B cell (primary cell): Measurements from ENCODE around the gene DPEP2NB. TPM values are rescaled to one million over a fixed set of nuclear protein-coding genes. Genes with fewer than 3 reads are reported as not detected.

Experiments
- ATAC-seq: fragments of 200-7000 bp; cut with Tn5 transposase; one replicate; pipeline ENCODE4 v1.10.0; 2021; ENCODE audit warnings: low read depth, mild to moderate bottlenecking, moderate number of reproducible peaks, moderate library complexity
- CTCF ChIA-PET: fragments of 350-600 bp; sonication (Branson Sonifier 250); formaldehyde crosslinking; loops from one replicate; lab custom pipeline; 2021; ENCODE audit warnings: antibody characterized with exemption, inconsistent platforms; lab: Charles Lee
- POLR2A ChIA-PET: fragments of 350-600 bp; sonication (Branson Sonifier 250); formaldehyde crosslinking; loops from one replicate; lab custom pipeline; 2021; ENCODE audit warnings: antibody characterized with exemption; lab: Charles Lee
- DNase-seq: peaks from one replicate; pipeline ENCODE4 v3.0.0; 2013
- H2AFZ ChIP-seq: 2 replicates; pipeline ENCODE4 v1.6.1; 2012; ENCODE audit warnings: mild to moderate bottlenecking, low read depth, low read length; ENCODE audit not compliant: insufficient read depth, poor library complexity, severe bottlenecking
- H3K27ac ChIP-seq, 2 donors: 1 replicate in 1 of 2; 2 replicates in 1 of 2; pipeline ENCODE4 v1.5.1; 2012 to 2013; ENCODE audit warnings: low read length in 2 of 2, mild to moderate bottlenecking in 2 of 2, moderate library complexity in 1 of 2
- H3K27me3 ChIP-seq, 4 experiments: fragments of 200-600 bp in 1 of 4; sonication (generic) in 1 of 4; replicated peaks in 1 of 4; 1 replicate in 2 of 4; 2 replicates in 2 of 4; pipeline versions ENCODE4 v1.6.1 to v1.7.0; 2013 to 2016; ENCODE audit warnings: low read length in 3 of 4, mild to moderate bottlenecking in 2 of 4, mixed read lengths in 1 of 4, moderate library complexity in 1 of 4; ENCODE audit not compliant: insufficient read depth in 4 of 4, control insufficient read depth in 3 of 4; ENCODE audit errors: control extremely low read depth in 1 of 4
- H3K36me3 ChIP-seq, 2 experiments: replicated peaks in 1 of 2; 1 replicate in 1 of 2; 2 replicates in 1 of 2; pipeline versions ENCODE4 v1.6.1 to v1.7.1; 2013; ENCODE audit warnings: low read length in 1 of 2; ENCODE audit not compliant: insufficient read depth in 2 of 2, control insufficient read depth in 1 of 2; ENCODE audit errors: control extremely low read depth in 1 of 2, extremely low read depth in 1 of 2
- H3K4me1 ChIP-seq, 2 donors: fragments of 200-600 bp in 1 of 2; sonication (generic) in 1 of 2; 1 replicate in 1 of 2; 2 replicates in 1 of 2; pipeline versions ENCODE4 v1.5.1 to v1.6.1; 2013 to 2017; ENCODE audit warnings: low read length in 2 of 2; ENCODE audit not compliant: control insufficient read depth in 2 of 2, insufficient read depth in 2 of 2
- H3K4me2 ChIP-seq: replicated peaks from 2 replicates; pipeline ENCODE3; 2012; ENCODE audit warnings: mild to moderate bottlenecking, low read depth, low read length; ENCODE audit not compliant: poor library complexity, severe bottlenecking
- H3K4me3 ChIP-seq, 5 experiments: fragments of 200-600 bp in 1 of 5; sonication (generic) in 1 of 5; 1 replicate in 3 of 5; 2 replicates in 2 of 5; pipeline versions ENCODE4 v1.5.1 to v1.7.0; 2011 to 2016; ENCODE audit warnings: low read length in 4 of 5, mild to moderate bottlenecking in 4 of 5, low read depth in 2 of 5, control low read depth in 1 of 5, moderate library complexity in 1 of 5; ENCODE audit not compliant: insufficient read depth in 1 of 5; ENCODE audit errors: control extremely low read depth in 1 of 5, extremely low read depth in 1 of 5
- H3K79me2 ChIP-seq: fragments of 200-600 bp; sonication (generic); one replicate; pipeline ENCODE4 v1.6.0; 2016; ENCODE audit warnings: low read length; ENCODE audit not compliant: control insufficient read depth, insufficient read depth
- H3K9ac ChIP-seq: fragments of 200-600 bp; sonication (generic); 2 replicates; pipeline ENCODE4 v1.6.1; 2017; ENCODE audit warnings: mild to moderate bottlenecking, low read length, moderate library complexity
- H3K9me3 ChIP-seq, 3 donors: one replicate each; pipeline versions ENCODE4 v1.6.1 to v1.7.1; 2013; ENCODE audit warnings: low read length in 2 of 3; ENCODE audit not compliant: control insufficient read depth in 2 of 3, insufficient read depth in 1 of 3; ENCODE audit errors: control extremely low read depth in 1 of 3
- H4K20me1 ChIP-seq: 2 replicates; pipeline ENCODE4 v1.6.0; 2012; ENCODE audit warnings: mild to moderate bottlenecking, low read length; ENCODE audit not compliant: insufficient read depth, control insufficient read depth, poor library complexity, severe bottlenecking
- H3K27ac Mint-ChIP-seq: one replicate; pipeline ENCODE4 v1.8.0; 2021; ENCODE audit warnings: mixed read lengths
- H3K27me3 Mint-ChIP-seq: one replicate; pipeline ENCODE4 v1.8.0; 2021; ENCODE audit warnings: mixed read lengths
- H3K4me1 Mint-ChIP-seq: one replicate; pipeline ENCODE4 v1.8.0; 2021; ENCODE audit warnings: mixed read lengths
- H3K4me3 Mint-ChIP-seq: one replicate; pipeline ENCODE4 v1.8.0; 2021; ENCODE audit warnings: mixed read lengths
- H3K9me3 Mint-ChIP-seq: one replicate; pipeline ENCODE4 v1.8.0; 2022; ENCODE audit warnings: mixed read lengths; ENCODE audit not compliant: insufficient read depth
- EZH2 ChIP-seq: IDR thresholded peaks from 2 replicates; pipeline ENCODE4 v1.6.1; 2012; ENCODE audit warnings: borderline replicate concordance, low read depth, mild to moderate bottlenecking, moderate library complexity, low read length; ENCODE audit not compliant: insufficient read depth, poor library complexity, severe bottlenecking
- WGBS: methylation state at CpG from one replicate; pipeline ENCODE4 v1.1.5; 2013; ENCODE audit warnings: missing lambda C conversion rate; ENCODE audit not compliant: insufficient coverage; 5-methylcytosine and 5-hydroxymethylcytosine counted together
- intact Hi-C: fragments of 100-400 bp; cut with micrococcal nuclease; formaldehyde crosslinking; loops from one replicate; pipeline ENCODE4 v1.10.0; 2022
- polyA plus RNA-seq: library from polyadenylated mRNA; depleted of rRNA; stranded (reverse); fragments of >200 nt; gene quantifications from 2 replicates; pipeline ENCODE4 v1.2.3, GENCODE V29; 2012
- total RNA-seq, 2 donors: library from RNA; stranded (reverse); fragments of 120-200 nt in 1 of 2; gene quantifications; 1 replicate in 1 of 2; 2 replicates in 1 of 2; pipeline versions ENCODE4 v1.2.3 to v1.2.4, GENCODE V29; 2013 to 2022
- TF ChIP-seq, protein P1 (sequence below): fragments of 200-600 bp; IDR thresholded peaks from one replicate; pipeline ENCODE4 v1.8.0; 2022; ENCODE audit warnings: antibody characterized with exemption, mild to moderate bottlenecking

DPEP2NB gene
- total and polyA plus RNA-seq, 2 donors (not counting 1 experiment from before 2014, with no cell fraction given), result not detected

DNA sequence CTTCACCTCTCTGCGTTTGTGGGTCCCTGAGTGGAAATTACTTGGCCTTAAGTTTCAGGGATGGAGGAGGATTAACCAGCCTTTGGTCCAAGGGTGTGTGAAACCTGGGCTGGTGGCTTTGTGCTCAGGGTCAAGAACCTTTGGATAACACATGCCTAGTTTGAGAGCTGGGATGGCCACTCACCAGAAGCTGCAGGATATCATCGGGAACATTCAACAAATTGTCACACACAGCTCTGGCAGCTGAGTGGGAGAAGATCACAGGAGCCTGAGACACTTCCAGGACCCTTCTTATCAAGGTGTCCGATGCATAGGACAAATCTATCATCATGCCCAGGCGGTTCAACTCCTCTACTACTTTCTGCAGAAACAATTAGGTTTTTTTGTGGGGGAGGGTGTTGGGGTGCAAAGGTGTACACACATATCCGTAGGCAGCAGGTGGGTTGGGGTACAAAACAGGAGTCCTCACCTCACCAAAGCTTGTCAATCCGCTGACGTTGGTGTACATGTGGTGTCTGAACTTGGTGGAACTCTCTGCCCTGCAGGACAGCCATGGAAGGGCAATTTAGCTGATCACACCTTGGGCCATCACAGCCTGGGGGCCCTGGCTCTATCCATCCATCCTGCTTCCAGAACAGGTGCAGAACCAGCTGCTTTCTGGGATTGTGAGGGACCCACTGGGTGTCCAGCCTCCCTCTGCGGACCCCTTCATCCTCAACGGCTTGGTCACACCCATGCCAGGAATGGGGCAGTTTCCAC, 38.1 kb downstream of the DPEP2NB start:
- H3K27me3 Mint-ChIP-seq, result no peaks in the 10 kb centered on the region
- Histone ChIP-seq H3K27me3 (peaks cover 0 to 3% (median 0%) of the 10 kb centered on the region in 4 experiments), H3K9ac (no peak overlapping the region), H3K79me2 (no peaks in the 10 kb centered on the region), H4K20me1 (no peaks in the 10 kb centered on the region), H3K36me3 (no peaks in the 10 kb centered on the region), H3K4me2 (no peak overlapping the region), H3K9me3 (no peaks in the 10 kb centered on the region), H3K4me3 (no peak overlapping the region), H3K27ac (no peak overlapping the region), H2AFZ (no peak overlapping the region), H3K4me1 (peaks cover 0 to 6% of the 10 kb centered on the region in 2 donors)
- WGBS, result 94% methylated on average over 7 of the region's 9 CpGs
- no peak for ATAC-seq
- TF ChIP-seq, protein P1, sequence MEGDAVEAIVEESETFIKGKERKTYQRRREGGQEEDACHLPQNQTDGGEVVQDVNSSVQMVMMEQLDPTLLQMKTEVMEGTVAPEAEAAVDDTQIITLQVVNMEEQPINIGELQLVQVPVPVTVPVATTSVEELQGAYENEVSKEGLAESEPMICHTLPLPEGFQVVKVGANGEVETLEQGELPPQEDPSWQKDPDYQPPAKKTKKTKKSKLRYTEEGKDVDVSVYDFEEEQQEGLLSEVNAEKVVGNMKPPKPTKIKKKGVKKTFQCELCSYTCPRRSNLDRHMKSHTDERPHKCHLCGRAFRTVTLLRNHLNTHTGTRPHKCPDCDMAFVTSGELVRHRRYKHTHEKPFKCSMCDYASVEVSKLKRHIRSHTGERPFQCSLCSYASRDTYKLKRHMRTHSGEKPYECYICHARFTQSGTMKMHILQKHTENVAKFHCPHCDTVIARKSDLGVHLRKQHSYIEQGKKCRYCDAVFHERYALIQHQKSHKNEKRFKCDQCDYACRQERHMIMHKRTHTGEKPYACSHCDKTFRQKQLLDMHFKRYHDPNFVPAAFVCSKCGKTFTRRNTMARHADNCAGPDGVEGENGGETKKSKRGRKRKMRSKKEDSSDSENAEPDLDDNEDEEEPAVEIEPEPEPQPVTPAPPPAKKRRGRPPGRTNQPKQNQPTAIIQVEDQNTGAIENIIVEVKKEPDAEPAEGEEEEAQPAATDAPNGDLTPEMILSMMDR, result no peak
- no peak for TF ChIP-seq EZH2
- no peak overlapping the region for H3K4me3 Mint-ChIP-seq
- no peak overlapping the region for H3K27ac Mint-ChIP-seq
- H3K4me1 Mint-ChIP-seq, result peaks cover 3% of the 10 kb centered on the region
- no peaks in the 10 kb centered on the region for H3K9me3 Mint-ChIP-seq
- DNase-seq, result no peak
- POLR2A ChIA-PET, result no interaction called here
- CTCF ChIA-PET, result interaction anchor here (1.6 kb wide), 1 partner anchor 9 kb away, joined by 4 read pairs; no protein-coding TSS in a partner anchor
- intact Hi-C loops, result no loop called here

DNA sequence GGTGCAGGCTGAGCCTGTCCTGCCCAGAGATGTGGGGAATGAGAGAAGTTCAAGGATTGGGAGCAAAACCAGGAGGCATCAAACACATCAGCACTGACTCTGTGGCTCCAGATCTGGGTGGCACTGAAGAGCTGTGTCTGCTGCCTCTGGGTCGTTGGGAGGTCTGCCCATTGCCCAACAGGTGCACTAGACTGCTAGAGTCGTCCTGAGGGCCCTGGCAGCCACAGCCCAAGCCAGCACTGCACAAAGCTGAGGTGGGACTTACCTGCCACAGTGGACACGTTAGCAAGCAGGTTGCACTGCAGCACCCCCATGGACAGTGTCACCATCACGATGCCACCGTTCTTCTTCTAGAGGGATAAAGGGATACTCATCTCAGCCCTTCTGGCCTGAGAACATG, 38.7 kb downstream of the DPEP2NB start:
- 82% methylated on average over 5 of the region's 5 CpGs for WGBS
- CTCF ChIA-PET, result interaction anchor here (1.6 kb wide), 1 partner anchor 10 kb away, joined by 4 read pairs; no protein-coding TSS in a partner anchor
- Mint-ChIP-seq H3K27me3 (no peaks in the 10 kb centered on the region), H3K4me3 (no peak overlapping the region), H3K9me3 (no peaks in the 10 kb centered on the region), H3K4me1 (peaks cover 3% of the 10 kb centered on the region), H3K27ac (no peak overlapping the region)
- Histone ChIP-seq H3K4me2 (no peak overlapping the region), H4K20me1 (no peaks in the 10 kb centered on the region), H3K9me3 (no peaks in the 10 kb centered on the region), H3K4me1 (peaks cover 0 to 6% of the 10 kb centered on the region in 2 donors), H3K36me3 (no peaks in the 10 kb centered on the region), H2AFZ (no peak overlapping the region), H3K79me2 (no peaks in the 10 kb centered on the region), H3K9ac (no peak overlapping the region), H3K4me3 (no peak overlapping the region), H3K27me3 (peaks cover 0 to 3% (median 0%) of the 10 kb centered on the region in 4 experiments), H3K27ac (no peak overlapping the region)
- ATAC-seq (no peak), DNase-seq (no peak)
- TF ChIP-seq EZH2, result no peak
- TF ChIP-seq, protein P1, result no peak
- intact Hi-C loops, result no loop called here
- POLR2A ChIA-PET, result interaction anchor here (0.6 kb wide), 1 partner anchor 22 kb away, joined by 3 read pairs; no protein-coding TSS in a partner anchor
